Erythroblast (primary cell): Measurements from ENCODE around the gene ACOX1.

Experiments
- GATA1 ChIP-seq: IDR thresholded peaks from 2 replicates; pipeline ENCODE4 v1.6.1; 2011; ENCODE audit warnings: low read depth, mild to moderate bottlenecking, control low read depth, low read length, moderate library complexity
- POLR2A ChIP-seq: IDR thresholded peaks from 2 replicates; pipeline ENCODE4 v1.6.1; 2011; ENCODE audit warnings: mild to moderate bottlenecking, low read length

DNA sequence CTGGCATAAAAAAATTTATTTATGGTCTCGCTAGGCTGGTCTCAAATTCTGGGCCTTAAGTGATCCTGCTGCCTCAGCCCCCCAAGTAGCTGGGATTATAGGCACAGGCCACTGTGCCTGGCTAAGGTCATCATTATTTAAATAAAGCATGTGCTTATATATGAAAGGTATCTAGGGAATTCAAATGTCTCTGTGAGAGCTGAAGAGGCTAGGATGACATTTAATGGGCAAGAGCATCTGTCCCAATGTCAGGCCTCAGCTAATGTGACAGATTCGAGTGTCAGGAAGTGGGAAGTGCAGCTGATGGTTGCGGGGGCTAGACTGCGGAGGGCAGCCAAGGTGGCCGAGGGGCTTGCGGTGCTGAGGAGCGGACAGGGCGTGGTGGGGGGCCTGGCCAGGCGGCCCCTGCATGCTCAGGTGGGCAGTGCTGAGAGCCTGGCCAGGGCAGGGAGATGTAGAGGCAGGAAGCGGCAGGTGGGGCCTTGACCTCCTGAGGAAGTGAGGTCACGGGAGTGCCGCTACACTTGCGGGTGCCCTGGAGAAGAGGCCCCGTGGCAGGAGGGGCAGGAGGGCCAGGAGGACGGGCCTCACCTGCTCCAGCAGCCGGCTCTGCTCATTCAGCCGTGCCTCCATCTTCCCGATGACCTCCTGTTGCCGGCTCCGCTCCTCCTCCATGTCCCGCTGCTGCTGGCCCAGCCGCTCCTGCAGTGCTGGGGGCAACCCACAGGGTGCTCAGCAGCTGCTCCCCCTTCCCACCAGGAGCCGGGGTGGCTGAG is 61.6 kb downstream of the ACOX1 start:
- no peak for TF ChIP-seq POLR2A
- no peak for TF ChIP-seq GATA1
